NT2/D1 (cell line): ENCODE results near the gene RHBDL3.

Experiments
- SUZ12 ChIP-seq: IDR thresholded peaks from 2 replicates; pipeline ENCODE4 v1.6.1; 2011; ENCODE audit not compliant: insufficient read length, insufficient read depth; ENCODE audit errors: extremely low read depth
- YY1 ChIP-seq: IDR thresholded peaks from 2 replicates; pipeline ENCODE4 v1.6.1; 2011; ENCODE audit not compliant: insufficient read length, insufficient read depth
- ZNF274 ChIP-seq: IDR thresholded peaks from 2 replicates; pipeline ENCODE4 v1.6.1; 2011; ENCODE audit warnings: mild to moderate bottlenecking, low read depth, low read length

DNA sequence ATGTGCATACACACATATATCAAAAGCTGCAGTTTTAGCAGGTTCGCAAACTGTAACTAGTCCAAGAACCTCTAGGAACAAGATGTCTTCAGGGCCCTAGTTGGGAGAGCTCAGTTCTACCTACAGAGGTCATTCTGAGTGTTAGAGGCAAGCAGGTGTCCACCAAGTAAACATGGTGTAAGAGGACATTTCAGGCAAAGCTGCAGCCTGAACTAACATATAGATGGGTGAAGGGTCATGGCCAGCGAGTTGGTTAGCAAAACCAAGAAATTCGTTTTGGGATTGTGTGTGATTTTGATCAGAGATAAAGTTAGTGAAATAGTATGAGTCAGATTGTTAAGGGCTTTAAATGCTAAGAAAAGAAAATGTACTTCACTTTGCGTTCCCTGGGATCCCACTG lies 51.7 kb downstream of the RHBDL3 start:
- TF ChIP-seq SUZ12 (no peak), ZNF274 (no peak), YY1 (no peak)
